Breast epithelium (tissue), 4 donors: Measurements from ENCODE around the gene ABLIM2. TPM values are rescaled to one million over a fixed set of nuclear protein-coding genes. Genes with fewer than 3 reads are reported as not detected.
"Not testable (repeated sequence)": the region's sequence is repeated elsewhere in the genome, so short reads cannot be mapped to it uniquely, and the experiment has no call there.

Experiments
- DNase-seq, 2 donors: peaks; one replicate each; pipeline ENCODE4 v3.0.0-alpha.2; 2019; ENCODE audit warnings: low spot score in 2 of 2
- H3K27ac ChIP-seq, 2 donors: fragments of 200-600 bp; sonication (generic) in 1 of 2; one replicate each; pipeline ENCODE4 v1.5.1; 2016 to 2019; ENCODE audit warnings: mild to moderate bottlenecking in 1 of 2
- H3K27me3 ChIP-seq, 2 donors: fragments of 200-600 bp; sonication (generic) in 1 of 2; one replicate each; pipeline versions ENCODE4 v1.5.1 to v1.6.0; 2017 to 2019; ENCODE audit warnings: control low read depth in 1 of 2, mild to moderate bottlenecking in 1 of 2
- H3K36me3 ChIP-seq: fragments of 200-600 bp; one replicate; pipeline ENCODE4 v1.5.1; 2019
- H3K4me1 ChIP-seq, 2 donors: fragments of 200-600 bp; sonication (generic); one replicate each; pipeline ENCODE4 v1.5.1; 2016 to 2019; ENCODE audit warnings: control low read depth in 1 of 2
- H3K4me3 ChIP-seq, 3 donors: fragments of 200-600 bp; sonication (generic); 1 replicate in 2 of 3; 2 replicates in 1 of 3; pipeline ENCODE4 v1.5.1; 2016 to 2019; ENCODE audit warnings: mild to moderate bottlenecking in 3 of 3, moderate library complexity in 2 of 3
- H3K9me3 ChIP-seq, 2 donors: fragments of 200-600 bp; sonication (generic) in 1 of 2; one replicate each; pipeline ENCODE4 v1.5.1; 2016 to 2019; ENCODE audit warnings: control low read depth in 1 of 2
- POLR2A ChIP-seq: fragments of 450-650 bp; IDR thresholded peaks from one replicate; pipeline ENCODE4 v1.6.1; 2016; ENCODE audit warnings: antibody characterized with exemption, mild to moderate bottlenecking, moderate library complexity
- POLR2AphosphoS5 ChIP-seq, 3 donors: sonication (generic); formaldehyde crosslinking; IDR thresholded peaks; one replicate each; pipeline ENCODE4 v1.6.1; 2017; ENCODE audit warnings: antibody characterized with exemption in 3 of 3
- intact Hi-C: fragments of 100-400 bp; cut with DNase I; formaldehyde crosslinking; loops from one replicate; pipeline ENCODE4 v1.15.1; 2023; ENCODE audit warnings: low total_unique reads
- total RNA-seq, 3 donors: library from RNA; depleted of rRNA; stranded (reverse); fragments of >200 nt; gene quantifications; one replicate each; pipeline ENCODE4 v1.1.0, GENCODE V29; 2016
- TF ChIP-seq, protein P1 (sequence below), 3 donors: fragments of 450-650 bp; IDR thresholded peaks; one replicate each; pipeline ENCODE4 v1.5.1; 2016 to 2017; ENCODE audit warnings: antibody characterized with exemption in 3 of 3, mild to moderate bottlenecking in 3 of 3, moderate library complexity in 3 of 3

The ABLIM2 gene
- total RNA-seq, 3 donors from 2014 or later = 4.8 to 11.5 (median 8.2) TPM

DNA sequence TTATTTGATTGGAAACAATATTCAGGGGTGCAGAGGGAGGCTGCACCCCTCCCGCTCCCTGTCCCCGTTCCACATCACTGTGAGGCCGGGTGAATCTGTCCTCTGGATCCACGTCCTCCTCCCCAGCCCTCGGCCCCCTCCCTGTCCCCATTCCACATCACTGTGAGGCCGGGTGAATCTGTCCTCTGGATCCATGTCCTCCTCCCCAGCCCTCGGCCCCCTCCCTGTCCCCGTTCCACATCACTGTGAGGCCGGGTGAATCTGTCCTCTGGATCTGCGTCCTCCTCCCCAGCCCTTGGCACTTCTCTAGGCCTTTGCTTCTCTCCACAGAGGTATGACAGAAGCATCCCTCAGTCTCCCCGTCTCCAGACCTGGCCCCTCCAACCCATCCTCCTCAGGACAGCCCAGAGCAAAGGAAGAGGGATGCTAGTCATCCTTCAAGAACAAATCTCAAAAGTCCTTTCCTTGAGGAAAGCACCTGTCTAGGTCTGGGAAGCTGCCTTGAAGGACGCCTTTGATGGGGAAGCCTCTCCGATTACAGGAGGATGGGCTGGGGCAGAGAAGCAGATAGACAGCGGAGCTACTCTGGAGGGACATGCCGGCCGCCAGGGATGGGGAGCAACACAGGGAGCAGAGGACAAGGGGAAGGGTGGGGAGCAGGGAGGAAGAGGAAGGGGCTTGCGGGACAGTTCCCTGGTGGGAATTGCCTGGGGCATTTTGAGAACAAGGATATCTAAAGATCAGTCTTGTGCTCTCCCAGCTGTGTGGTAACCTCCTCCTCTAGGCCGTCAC lies 208.1 kb downstream of the ABLIM2 start:
- H3K36me3 ChIP-seq = no peaks in the 10 kb centered on the region
- intact Hi-C loops = no loop called here
- H3K27me3 ChIP-seq = no peaks in the 10 kb centered on the region
- H3K4me1 ChIP-seq = no peaks in the 10 kb centered on the region
- no peaks in the 10 kb centered on the region for H3K9me3 ChIP-seq
- DNase-seq = no peak
- TF ChIP-seq, protein P1, sequence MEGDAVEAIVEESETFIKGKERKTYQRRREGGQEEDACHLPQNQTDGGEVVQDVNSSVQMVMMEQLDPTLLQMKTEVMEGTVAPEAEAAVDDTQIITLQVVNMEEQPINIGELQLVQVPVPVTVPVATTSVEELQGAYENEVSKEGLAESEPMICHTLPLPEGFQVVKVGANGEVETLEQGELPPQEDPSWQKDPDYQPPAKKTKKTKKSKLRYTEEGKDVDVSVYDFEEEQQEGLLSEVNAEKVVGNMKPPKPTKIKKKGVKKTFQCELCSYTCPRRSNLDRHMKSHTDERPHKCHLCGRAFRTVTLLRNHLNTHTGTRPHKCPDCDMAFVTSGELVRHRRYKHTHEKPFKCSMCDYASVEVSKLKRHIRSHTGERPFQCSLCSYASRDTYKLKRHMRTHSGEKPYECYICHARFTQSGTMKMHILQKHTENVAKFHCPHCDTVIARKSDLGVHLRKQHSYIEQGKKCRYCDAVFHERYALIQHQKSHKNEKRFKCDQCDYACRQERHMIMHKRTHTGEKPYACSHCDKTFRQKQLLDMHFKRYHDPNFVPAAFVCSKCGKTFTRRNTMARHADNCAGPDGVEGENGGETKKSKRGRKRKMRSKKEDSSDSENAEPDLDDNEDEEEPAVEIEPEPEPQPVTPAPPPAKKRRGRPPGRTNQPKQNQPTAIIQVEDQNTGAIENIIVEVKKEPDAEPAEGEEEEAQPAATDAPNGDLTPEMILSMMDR (IDR thresholded peaks at IDR 0.05) = no peak
- TF ChIP-seq POLR2AphosphoS5 (IDR thresholded peaks at IDR 0.05) = no peak
- TF ChIP-seq POLR2A = no peak
- no peak overlapping the region for H3K4me3 ChIP-seq
- H3K27ac ChIP-seq = no peak overlapping the region

DNA sequence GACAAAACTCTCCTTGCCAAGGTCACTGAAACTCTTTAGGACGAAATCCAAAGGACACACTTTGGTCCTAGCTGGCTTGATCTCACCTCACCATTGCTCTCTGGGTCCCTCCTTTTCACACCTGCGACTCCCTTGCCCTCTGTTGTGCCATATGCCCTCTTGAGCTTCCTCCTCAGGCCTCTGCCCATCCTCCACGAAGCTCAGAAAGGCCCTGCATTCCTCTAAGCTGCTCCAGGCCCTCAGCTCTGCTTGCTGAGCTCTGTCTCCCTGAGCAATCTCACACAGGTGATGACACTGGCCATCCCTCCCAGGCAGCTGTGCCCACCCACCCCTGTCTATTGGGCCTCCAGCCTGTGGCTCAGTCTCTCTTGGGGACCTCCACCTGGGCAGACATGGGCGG lies 208.9 kb downstream of the ABLIM2 start:
- Histone ChIP-seq H3K9me3 (no peaks in the 10 kb centered on the region), H3K4me1 (no peaks in the 10 kb centered on the region), H3K4me3 (no peak overlapping the region), H3K27me3 (no peaks in the 10 kb centered on the region), H3K36me3 (no peaks in the 10 kb centered on the region), H3K27ac (no peak overlapping the region)
- TF ChIP-seq POLR2A = no peak
- TF ChIP-seq, protein P1 (IDR thresholded peaks at IDR 0.05) = no peak
- TF ChIP-seq POLR2AphosphoS5 (IDR thresholded peaks at IDR 0.05) = no peak
- intact Hi-C loops = no loop called here
- no peak for DNase-seq

DNA sequence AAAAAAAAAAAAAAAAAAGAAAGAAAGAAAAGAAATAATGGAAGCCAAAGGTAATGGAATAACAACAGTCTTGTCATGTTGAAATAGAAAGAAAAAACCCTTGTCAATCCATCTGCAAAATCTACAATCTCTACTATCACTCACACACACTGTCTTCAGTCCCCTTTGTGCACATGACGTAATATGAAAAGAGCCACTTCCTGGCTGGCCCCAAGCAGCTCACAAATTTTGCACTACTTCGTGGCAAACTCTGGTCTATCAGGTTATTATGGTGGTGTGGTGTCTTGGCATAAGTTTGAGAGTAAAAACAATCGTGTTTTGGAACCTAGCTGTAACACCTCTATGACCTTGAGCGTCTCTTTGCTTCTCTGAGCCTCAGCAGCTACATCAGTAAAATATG lies 210.7 kb downstream of the ABLIM2 start:
- no peak for TF ChIP-seq POLR2AphosphoS5 (IDR thresholded peaks at IDR 0.05)
- TF ChIP-seq, protein P1 (IDR thresholded peaks at IDR 0.05) = no peak
- TF ChIP-seq POLR2A = no peak
- H3K27me3 ChIP-seq = no peaks in the 10 kb centered on the region
- no peaks in the 10 kb centered on the region for H3K9me3 ChIP-seq
- no peak overlapping the region for H3K27ac ChIP-seq
- H3K4me1 ChIP-seq = no peaks in the 10 kb centered on the region
- intact Hi-C loops = no loop called here
- no peak for DNase-seq
- H3K36me3 ChIP-seq = no peaks in the 10 kb centered on the region
- no peak overlapping the region for H3K4me3 ChIP-seq

DNA sequence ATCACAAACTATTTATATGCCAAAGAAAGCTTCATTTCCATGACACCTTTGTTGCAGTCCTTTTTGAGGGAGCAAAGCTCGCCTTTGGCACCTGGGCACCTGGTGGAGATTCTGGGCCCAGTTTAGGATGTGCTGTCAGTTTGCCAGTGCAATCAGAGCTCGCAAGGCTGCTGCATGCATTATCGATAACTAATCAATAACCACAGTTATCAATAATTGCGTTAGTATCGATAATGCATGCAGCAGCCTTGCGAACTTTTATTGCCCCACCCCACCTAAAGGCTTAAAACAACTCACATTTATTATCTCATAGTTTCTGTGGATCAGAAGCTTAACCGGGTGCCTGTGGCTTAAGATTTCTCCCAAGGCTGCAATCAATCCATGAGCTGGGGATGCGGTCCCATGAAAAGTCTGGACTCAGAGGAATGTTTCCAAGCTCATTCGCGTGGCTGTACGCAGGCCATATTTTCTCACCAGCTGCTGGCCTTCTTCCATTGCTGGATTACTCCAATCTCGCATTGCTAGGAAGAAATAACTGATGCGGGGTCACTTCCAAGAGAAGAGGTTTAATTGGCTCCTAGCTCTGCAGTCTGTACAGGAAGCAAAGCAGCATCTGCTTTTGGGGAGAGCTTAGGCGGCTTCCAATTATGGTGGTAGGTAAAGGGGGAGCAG lies 212.8 kb downstream of the ABLIM2 start:
- DNase-seq = no peak
- TF ChIP-seq POLR2A (no peak), POLR2AphosphoS5 (IDR thresholded peaks at IDR 0.05) (no peak)
- TF ChIP-seq, protein P1 (IDR thresholded peaks at IDR 0.05) = no peak
- no peaks in the 10 kb centered on the region for H3K4me1 ChIP-seq
- no peak overlapping the region for H3K4me3 ChIP-seq
- no peaks in the 10 kb centered on the region for H3K9me3 ChIP-seq
- no peaks in the 10 kb centered on the region for H3K27me3 ChIP-seq
- H3K36me3 ChIP-seq = no peaks in the 10 kb centered on the region
- H3K27ac ChIP-seq = no peak overlapping the region
- intact Hi-C loops = no loop called here

DNA sequence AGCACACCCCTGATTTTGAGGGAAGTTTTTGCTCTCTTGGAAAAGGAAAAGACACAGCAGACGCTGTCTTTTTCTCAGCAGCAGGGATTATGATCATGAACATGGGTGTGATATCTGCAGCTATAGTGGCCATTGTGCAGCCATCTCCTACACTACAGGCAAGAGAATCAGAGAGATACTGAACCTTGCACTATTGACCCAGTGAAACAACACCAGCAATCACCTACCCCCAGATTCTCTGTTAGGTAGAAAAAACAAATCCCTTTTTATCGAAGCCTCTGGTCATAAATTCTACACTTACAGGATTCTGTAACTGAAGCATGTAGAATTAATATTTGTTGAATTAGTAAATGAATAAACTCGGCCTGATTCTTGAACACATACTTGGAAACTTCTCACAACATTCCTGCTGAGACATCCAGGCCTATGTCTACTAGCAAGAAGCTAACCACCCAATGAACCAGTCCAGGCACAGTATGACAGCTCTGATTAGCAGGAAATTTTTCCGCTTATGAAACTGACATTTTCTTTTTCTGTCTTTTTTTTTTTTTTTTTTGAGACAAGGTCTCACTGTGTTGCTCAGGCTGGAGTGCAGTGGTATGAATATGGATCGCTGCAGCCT lies 213.9 kb downstream of the ABLIM2 start:
- H3K27ac ChIP-seq = no peak overlapping the region
- DNase-seq = no peak
- intact Hi-C loops = no loop called here
- TF ChIP-seq, protein P1 (IDR thresholded peaks at IDR 0.05) = no peak
- TF ChIP-seq POLR2A (no peak), POLR2AphosphoS5 (IDR thresholded peaks at IDR 0.05) (no peak)
- no peaks in the 10 kb centered on the region for H3K36me3 ChIP-seq
- H3K4me3 ChIP-seq = no peak overlapping the region
- no peaks in the 10 kb centered on the region for H3K27me3 ChIP-seq
- no peaks in the 10 kb centered on the region for H3K9me3 ChIP-seq
- H3K4me1 ChIP-seq = no peaks in the 10 kb centered on the region

DNA sequence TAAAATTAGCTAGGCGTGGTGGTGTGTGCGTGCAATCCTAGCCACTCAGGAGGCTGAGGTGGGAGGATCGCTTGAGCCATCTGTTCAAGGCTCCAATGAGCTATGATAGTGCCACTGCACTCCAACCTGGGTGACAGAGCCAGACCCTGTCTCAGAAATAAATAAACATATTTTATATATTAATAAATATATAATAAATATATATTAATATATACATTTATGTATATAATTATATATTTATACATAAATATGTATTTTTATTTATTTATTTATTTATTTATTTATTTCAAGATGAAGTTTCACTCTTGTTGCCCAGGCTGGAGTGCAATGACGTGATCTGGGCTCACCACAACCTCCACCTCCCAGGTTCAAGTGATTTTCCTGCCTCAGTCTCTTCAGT lies 214.9 kb downstream of the ABLIM2 start:
- H3K4me3 ChIP-seq, H3K4me1 ChIP-seq, H3K27me3 ChIP-seq, intact Hi-C loops, H3K9me3 ChIP-seq, H3K27ac ChIP-seq, H3K36me3 ChIP-seq: not testable (repeated sequence)
- DNase-seq = peak in 1 of 2 donors; percentile 31
